Right atrium auricular region (tissue), 2 donors: ENCODE data around the gene CREB3L2. TPM values are rescaled to one million over a fixed set of nuclear protein-coding genes. Genes with fewer than 3 reads are reported as not detected.
A peak's percentile ranks its signal among the peaks of the same experiment; 100 is the strongest.

Source experiments
- DNase-seq: peaks from one replicate; pipeline ENCODE4 v3.0.0-alpha.2; 2019; ENCODE audit warnings: low spot score
- H3K27ac ChIP-seq, 2 donors: fragments of 200-600 bp; sonication (generic); 1 replicate in 1 of 2; 2 replicates in 1 of 2; pipeline ENCODE4 v1.5.1; 2016 to 2019
- H3K27me3 ChIP-seq, 2 donors: fragments of 200-600 bp; sonication (generic); one replicate each; pipeline versions ENCODE4 v1.5.1 to v1.6.0; 2017 to 2019
- H3K36me3 ChIP-seq: fragments of 200-600 bp; sonication (generic); one replicate; pipeline ENCODE4 v1.5.1; 2016
- H3K4me1 ChIP-seq, 2 donors: fragments of 200-600 bp; sonication (generic); one replicate each; pipeline versions ENCODE4 v1.5.1 to v1.6.0; 2017 to 2019
- H3K4me3 ChIP-seq, 2 donors: fragments of 200-600 bp; sonication (generic); 1 replicate in 1 of 2; 2 replicates in 1 of 2; pipeline ENCODE4 v1.5.1; 2017 to 2019; ENCODE audit warnings: mild to moderate bottlenecking in 1 of 2, moderate library complexity in 1 of 2
- H3K9me3 ChIP-seq, 2 donors: fragments of 200-600 bp; sonication (generic); one replicate each; pipeline ENCODE4 v1.5.1; 2019
- total RNA-seq, 2 donors: library from RNA; depleted of rRNA; stranded (reverse); fragments of >200 nt; gene quantifications; one replicate each; pipeline ENCODE4 v1.1.0, GENCODE V29; 2016
- TF ChIP-seq, protein P1 (sequence below), 2 donors: fragments of 200-600 bp; sonication (generic); IDR thresholded peaks; one replicate each; pipeline ENCODE4 v1.5.1; 2019; ENCODE audit warnings: antibody characterized with exemption in 2 of 2

The CREB3L2 gene
- total RNA-seq, 2 donors from 2014 or later = 25.6 to 39.6 TPM

DNA sequence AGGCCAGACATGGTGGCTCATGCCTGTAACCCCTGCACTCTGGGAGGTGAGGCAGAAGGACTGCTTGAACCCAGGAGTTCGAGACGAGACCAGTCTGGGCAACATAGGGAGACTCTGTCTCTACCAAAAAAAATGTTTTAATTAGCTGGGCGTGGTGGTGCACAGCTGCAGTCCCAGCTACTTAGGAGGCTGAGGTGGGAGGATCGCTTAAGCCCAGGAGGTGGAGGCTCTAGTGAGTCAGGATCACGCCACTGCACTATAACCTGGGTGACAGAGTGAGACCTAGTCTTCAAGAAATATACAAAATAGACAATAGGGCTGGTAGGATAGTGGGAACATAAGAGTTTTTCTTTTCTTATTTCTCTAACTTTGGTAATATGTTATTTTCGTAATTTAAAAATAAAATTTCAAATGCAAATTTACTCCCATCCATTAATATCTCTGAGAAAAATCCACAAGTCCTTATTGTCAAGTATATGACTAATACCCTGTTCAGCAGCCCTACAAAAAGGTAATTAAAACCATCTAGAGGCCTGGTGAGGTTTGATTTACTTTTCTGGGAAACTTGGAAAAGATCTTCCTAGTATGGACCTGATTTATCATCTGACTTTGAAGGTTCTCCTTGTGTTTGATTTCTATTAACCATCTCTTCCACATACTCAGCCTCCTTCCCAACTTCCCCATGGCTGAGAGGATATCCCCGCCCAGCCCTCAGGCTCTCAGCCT lies 50.0 kb downstream of the CREB3L2 start:
- no peaks in the 10 kb centered on the region for H3K9me3 ChIP-seq
- no peaks in the 10 kb centered on the region for H3K27me3 ChIP-seq
- peak overlapping the region; percentile 55 to 63 for H3K27ac ChIP-seq
- no peak for DNase-seq
- H3K36me3 ChIP-seq = no peaks in the 10 kb centered on the region
- TF ChIP-seq, protein P1, sequence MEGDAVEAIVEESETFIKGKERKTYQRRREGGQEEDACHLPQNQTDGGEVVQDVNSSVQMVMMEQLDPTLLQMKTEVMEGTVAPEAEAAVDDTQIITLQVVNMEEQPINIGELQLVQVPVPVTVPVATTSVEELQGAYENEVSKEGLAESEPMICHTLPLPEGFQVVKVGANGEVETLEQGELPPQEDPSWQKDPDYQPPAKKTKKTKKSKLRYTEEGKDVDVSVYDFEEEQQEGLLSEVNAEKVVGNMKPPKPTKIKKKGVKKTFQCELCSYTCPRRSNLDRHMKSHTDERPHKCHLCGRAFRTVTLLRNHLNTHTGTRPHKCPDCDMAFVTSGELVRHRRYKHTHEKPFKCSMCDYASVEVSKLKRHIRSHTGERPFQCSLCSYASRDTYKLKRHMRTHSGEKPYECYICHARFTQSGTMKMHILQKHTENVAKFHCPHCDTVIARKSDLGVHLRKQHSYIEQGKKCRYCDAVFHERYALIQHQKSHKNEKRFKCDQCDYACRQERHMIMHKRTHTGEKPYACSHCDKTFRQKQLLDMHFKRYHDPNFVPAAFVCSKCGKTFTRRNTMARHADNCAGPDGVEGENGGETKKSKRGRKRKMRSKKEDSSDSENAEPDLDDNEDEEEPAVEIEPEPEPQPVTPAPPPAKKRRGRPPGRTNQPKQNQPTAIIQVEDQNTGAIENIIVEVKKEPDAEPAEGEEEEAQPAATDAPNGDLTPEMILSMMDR (IDR thresholded peaks at IDR 0.05) = no peak
- no peak overlapping the region for H3K4me3 ChIP-seq
- peaks cover 0 to 97% of the 10 kb centered on the region in 2 donors for H3K4me1 ChIP-seq

DNA sequence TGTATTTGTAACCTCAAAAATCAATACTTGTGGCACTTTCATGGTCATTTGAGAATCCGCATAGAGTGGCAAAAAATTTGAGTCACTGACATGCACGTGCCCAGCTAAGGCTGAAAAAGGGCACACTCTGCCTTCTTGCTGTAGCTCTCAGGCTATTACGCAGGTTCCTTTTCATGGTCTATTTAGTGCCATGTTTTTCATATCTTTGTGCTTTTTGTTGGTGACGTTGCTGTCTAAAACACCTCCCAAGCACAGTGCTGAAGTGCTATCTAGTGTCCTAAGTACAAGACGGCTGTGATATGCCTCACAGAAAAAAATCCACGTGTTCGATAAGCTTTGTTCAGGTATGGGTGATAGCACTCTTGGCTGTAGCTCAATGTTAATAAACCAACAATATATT lies 50.9 kb downstream of the CREB3L2 start:
- TF ChIP-seq, protein P1 (IDR thresholded peaks at IDR 0.05) = no peak
- Histone ChIP-seq H3K9me3 (no peaks in the 10 kb centered on the region), H3K27me3 (no peaks in the 10 kb centered on the region), H3K36me3 (no peaks in the 10 kb centered on the region), H3K27ac (no peak overlapping the region), H3K4me1 (peaks cover 0 to 88% of the 10 kb centered on the region in 2 donors), H3K4me3 (no peak overlapping the region)
- no peak for DNase-seq

DNA sequence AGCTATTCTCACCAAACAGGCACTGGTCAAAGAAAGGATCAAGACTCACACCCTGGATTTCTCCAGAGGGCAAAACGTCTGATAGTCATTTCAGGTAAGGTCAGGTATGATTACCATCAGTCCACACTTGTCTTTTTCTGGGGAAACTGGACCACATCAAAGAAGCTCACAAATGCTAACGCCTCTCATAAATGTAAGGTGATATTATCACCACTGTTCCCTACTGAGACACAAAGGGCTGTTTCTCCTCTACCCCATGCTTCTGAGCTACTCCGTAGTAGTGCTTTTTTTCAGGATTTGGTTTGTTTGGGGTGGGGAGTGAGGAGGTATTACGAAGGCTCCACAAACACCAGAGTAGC lies 51.6 kb downstream of the CREB3L2 start:
- Histone ChIP-seq H3K27ac (no peak overlapping the region), H3K9me3 (no peaks in the 10 kb centered on the region), H3K36me3 (no peaks in the 10 kb centered on the region), H3K4me3 (no peak overlapping the region), H3K4me1 (peaks cover 0 to 81% of the 10 kb centered on the region in 2 donors), H3K27me3 (no peaks in the 10 kb centered on the region)
- TF ChIP-seq, protein P1 (IDR thresholded peaks at IDR 0.05) = no peak
- DNase-seq = no peak

DNA sequence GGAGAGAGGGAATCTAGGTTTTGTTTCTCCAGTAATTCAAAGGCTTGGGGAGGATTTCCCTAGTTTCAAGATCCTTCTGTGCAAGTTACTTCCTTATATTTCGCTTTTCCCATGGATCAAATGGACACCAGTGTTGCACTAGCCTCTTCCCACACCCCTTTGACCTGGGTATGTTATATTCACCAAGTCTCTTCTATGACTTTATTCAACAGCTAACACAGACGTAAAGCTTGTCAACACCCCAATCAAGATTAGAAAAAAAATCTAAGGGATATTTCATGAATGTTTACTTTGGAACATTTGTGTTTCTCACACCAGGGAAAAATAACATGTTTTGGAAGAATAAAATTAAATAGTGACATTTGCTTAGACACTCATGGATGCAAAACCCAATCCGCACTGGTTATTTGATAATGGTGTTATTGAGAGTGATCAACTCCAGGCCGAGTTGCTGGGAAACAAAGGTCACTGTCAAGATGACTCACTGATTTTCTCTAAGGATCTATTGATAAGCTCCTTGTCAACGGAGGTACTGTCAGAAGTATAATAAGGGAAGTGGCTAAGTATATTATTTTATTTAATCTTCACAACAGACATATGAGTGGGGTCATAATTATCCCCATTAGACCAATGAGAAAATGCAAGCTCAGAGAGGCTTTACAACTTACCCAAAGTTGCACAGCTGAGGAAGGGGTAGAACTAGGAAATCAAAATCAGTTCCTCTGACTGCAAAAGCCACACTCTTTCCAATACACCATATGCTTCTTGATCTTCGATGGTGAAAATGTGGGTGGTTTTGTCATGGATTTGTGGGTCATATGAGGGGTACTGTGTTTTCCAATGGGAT lies 52.2 kb downstream of the CREB3L2 start:
- Histone ChIP-seq H3K4me1 (peaks cover 0 to 75% of the 10 kb centered on the region in 2 donors), H3K4me3 (no peak overlapping the region), H3K27me3 (no peaks in the 10 kb centered on the region), H3K36me3 (no peaks in the 10 kb centered on the region), H3K9me3 (no peaks in the 10 kb centered on the region), H3K27ac (peak overlapping the region; percentile 33 to 63)
- no peak for DNase-seq
- TF ChIP-seq, protein P1 (IDR thresholded peaks at IDR 0.05) = no peak

DNA sequence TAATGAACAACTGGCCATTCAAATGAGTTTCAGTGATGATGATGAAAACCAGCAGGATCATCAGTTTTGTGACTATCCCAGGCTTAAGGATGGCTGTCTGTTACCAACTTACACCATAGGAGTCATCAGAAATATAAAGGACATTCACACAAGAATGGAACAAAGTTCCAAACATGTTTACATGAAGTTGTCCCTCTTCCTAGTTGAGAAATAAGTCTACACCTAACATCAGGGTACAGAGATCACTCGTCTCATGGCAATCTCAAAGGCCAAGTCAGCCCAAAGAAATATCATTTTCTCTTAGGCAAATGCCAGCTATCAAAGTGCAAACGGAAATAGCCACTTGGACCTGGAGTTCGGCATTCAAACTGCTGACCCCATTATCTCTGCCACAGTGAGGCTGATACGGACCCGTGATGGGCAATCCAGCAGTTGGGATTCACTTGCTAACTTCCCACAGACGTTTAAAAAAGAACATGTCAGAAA lies 53.0 kb downstream of the CREB3L2 start:
- H3K4me1 ChIP-seq = peaks cover 0 to 71% of the 10 kb centered on the region in 2 donors
- TF ChIP-seq, protein P1 (IDR thresholded peaks at IDR 0.05) = no peak

More for the DNA sequence above, 53.0 kb downstream of the CREB3L2 start:
- Histone ChIP-seq H3K27me3 (no peaks in the 10 kb centered on the region), H3K9me3 (no peaks in the 10 kb centered on the region), H3K36me3 (no peaks in the 10 kb centered on the region), H3K27ac (peak overlapping the region; percentile 33 to 63), H3K4me3 (no peak overlapping the region)
- DNase-seq = no peak
